GM12878 (cell line): Measurements from ENCODE around the gene HES7. TPM values are rescaled to one million over a fixed set of nuclear protein-coding genes. Genes with fewer than 3 reads are reported as not detected.

ENCODE experiments used
- ATAC-seq: fragments of 200-7000 bp; cut with Tn5 transposase; 3 replicates; pipeline ENCODE4 v1.9.1; 2020; ENCODE audit warnings: mild to moderate bottlenecking, moderate library complexity
- BruUV-seq: library from RNA; stranded (reverse); fragments of 400-500 nt; replicated peaks from 2 replicates; lab custom pipeline; 2021; lab: Mats Ljungman, UMichigan
- CTCF ChIA-PET: fragments of 300-600 bp; sonication (Branson Sonifier 250); formaldehyde crosslinking; extraction: SDS; loops from one replicate; lab custom pipeline; 2021; ENCODE audit warnings: inconsistent platforms; lab: Yijun Ruan, JAX
- POLR2A ChIA-PET: fragments of 350-600 bp; formaldehyde crosslinking; extraction: SDS; loops from one replicate; lab custom pipeline; 2021; ENCODE audit warnings: inconsistent platforms; lab: Charles Lee
- RAD21 ChIA-PET: fragments of 300-600 bp; sonication (Branson Sonifier 250); formaldehyde crosslinking; loops from one replicate; lab custom pipeline; 2023; ENCODE audit warnings: antibody characterized with exemption; ENCODE audit not compliant: unreplicated experiment; lab: Charles Lee
- SMC1A ChIA-PET: fragments of 300-600 bp; sonication (Branson Sonifier 250); formaldehyde crosslinking; loops from one replicate; lab custom pipeline; 2023; ENCODE audit not compliant: unreplicated experiment, uncharacterized antibody; lab: Charles Lee
- DNase-seq: peaks from one replicate; pipeline ENCODE4 v3.0.0-alpha.2; 2011; ENCODE audit warnings: low read depth, low spot score
- FAIRE-seq: peaks from 3 replicates; lab custom pipeline; 2011; peaks lifted over from hg19 to GRCh38; lab: Jason Lieb, UNC
- H2AFZ ChIP-seq: 2 replicates; pipeline ENCODE4 v1.6.0; 2011; ENCODE audit warnings: low read depth, low read length, control low read depth; ENCODE audit not compliant: control insufficient read depth
- H3K27ac ChIP-seq: 2 replicates; pipeline ENCODE4 v1.5.1; 2011; ENCODE audit warnings: control low read depth; ENCODE audit not compliant: control insufficient read depth, insufficient read depth
- H3K27me3 ChIP-seq, 2 experiments: replicated peaks in 1 of 2; 2 replicates each; pipeline versions ENCODE4 v1.6.0 to v1.6.1; 2011; ENCODE audit warnings: low read length in 1 of 2; ENCODE audit not compliant: control insufficient read depth in 2 of 2, insufficient read depth in 2 of 2
- H3K36me3 ChIP-seq, 2 experiments: 2 replicates each; pipeline ENCODE4 v1.5.1; 2011; ENCODE audit warnings: low read length in 1 of 2; ENCODE audit not compliant: control insufficient read depth in 2 of 2, insufficient read depth in 2 of 2
- H3K4me1 ChIP-seq: 2 replicates; pipeline ENCODE4 v1.6.1; 2011; ENCODE audit warnings: mild to moderate bottlenecking, low read length, moderate library complexity, mixed read lengths; ENCODE audit not compliant: control insufficient read depth, insufficient read depth
- H3K4me2 ChIP-seq: 2 replicates; pipeline ENCODE4 v1.6.0; 2011; ENCODE audit warnings: control low read depth; ENCODE audit not compliant: control insufficient read depth, insufficient read depth
- H3K4me3 ChIP-seq: fragments of 200-600 bp; sonication (generic); 2 replicates; pipeline ENCODE4 v1.5.1; 2016
- H3K79me2 ChIP-seq: 2 replicates; pipeline ENCODE4 v1.6.0; 2011; ENCODE audit warnings: low read length; ENCODE audit not compliant: control insufficient read depth, insufficient read depth
- H3K9ac ChIP-seq: 2 replicates; pipeline ENCODE4 v1.8.0; 2011; ENCODE audit warnings: low read length, control low read depth, mixed read lengths; ENCODE audit not compliant: control insufficient read depth, insufficient read depth
- H3K9me3 ChIP-seq: replicated peaks from 3 replicates; pipeline ENCODE4 v1.5.1; 2011; ENCODE audit warnings: mild to moderate bottlenecking, low read length; ENCODE audit not compliant: control insufficient read depth, insufficient read depth
- H4K20me1 ChIP-seq: 2 replicates; pipeline ENCODE4 v1.6.0; 2011; ENCODE audit not compliant: control insufficient read depth, insufficient read depth
- BRCA1 ChIP-seq: IDR thresholded peaks from 2 replicates; pipeline ENCODE4 v1.6.1; 2011; ENCODE audit warnings: low read depth, low read length, improper control_type of control experiment
- CBX5 ChIP-seq: sonication (generic); IDR thresholded peaks from 2 replicates; pipeline ENCODE4 v1.6.1; 2016; ENCODE audit warnings: low read depth, moderate library complexity, mild to moderate bottlenecking, inconsistent platforms
- CEBPB ChIP-seq, 2 experiments: fragments of 150-350 bp in 1 of 2; IDR thresholded peaks; 2 replicates each; pipeline ENCODE4 v1.6.1; 2012 to 2014; ENCODE audit warnings: low read depth in 2 of 2, low read length in 2 of 2, borderline replicate concordance in 1 of 2, inconsistent platforms in 1 of 2
- CHD1 ChIP-seq: IDR thresholded peaks from 2 replicates; pipeline ENCODE4 v1.6.1; 2012; ENCODE audit warnings: low read depth, low read length, improper control_type of control experiment
- CHD4 ChIP-seq: fragments of 200-600 bp; sonication (generic); IDR thresholded peaks from 2 replicates; pipeline ENCODE4 v1.6.1; 2016; ENCODE audit warnings: mild to moderate bottlenecking
- EED ChIP-seq: sonication (generic); IDR thresholded peaks from 2 replicates; pipeline ENCODE4 v1.6.1; 2016; ENCODE audit warnings: antibody characterized with exemption, low read depth
- EZH2 ChIP-seq: IDR thresholded peaks from 2 replicates; pipeline ENCODE4 v1.6.1; 2012; ENCODE audit warnings: low read depth, mild to moderate bottlenecking, control low read depth, inconsistent platforms, low read length, borderline replicate concordance; ENCODE audit not compliant: control insufficient read depth
- FOXK2 ChIP-seq: fragments of 450-650 bp; IDR thresholded peaks from 2 replicates; pipeline ENCODE4 v1.6.1; 2017; ENCODE audit warnings: mild to moderate bottlenecking, moderate library complexity
- HSF1 ChIP-seq: fragments of 150-350 bp; IDR thresholded peaks from 2 replicates; pipeline ENCODE4 v1.6.1; 2014; ENCODE audit warnings: mild to moderate bottlenecking, low read depth, low read length
- KLF5 ChIP-seq: fragments of 450-650 bp; IDR thresholded peaks from 2 replicates; pipeline ENCODE4 v1.6.1; 2014; ENCODE audit warnings: mild to moderate bottlenecking; ENCODE audit not compliant: partially characterized antibody
- RAD21 ChIP-seq: IDR thresholded peaks from 2 replicates; pipeline ENCODE4 v1.6.1; 2011; ENCODE audit warnings: mild to moderate bottlenecking, low read depth, low read length, moderate library complexity; ENCODE audit not compliant: insufficient read depth
- RAD51 ChIP-seq: fragments of 450-650 bp; IDR thresholded peaks from 2 replicates; pipeline ENCODE4 v1.6.1; 2016; ENCODE audit warnings: moderate library complexity, mild to moderate bottlenecking, inconsistent platforms
- SMAD5 ChIP-seq: IDR thresholded peaks from 2 replicates; pipeline ENCODE4 v1.6.1; 2016; ENCODE audit warnings: antibody characterized with exemption, low read depth
- SP1 ChIP-seq: IDR thresholded peaks from one replicate; pipeline ENCODE4 v1.6.1; 2011; ENCODE audit warnings: low read depth, low read length
- STAT1 ChIP-seq: fragments of 450-650 bp; conservative IDR thresholded peaks from 2 replicates; pipeline ENCODE4 v1.6.1; 2014; ENCODE audit warnings: antibody characterized with exemption, mild to moderate bottlenecking
- ZNF207 ChIP-seq: fragments of 450-650 bp; IDR thresholded peaks from 2 replicates; pipeline ENCODE4 v1.6.1; 2014; ENCODE audit warnings: antibody characterized with exemption, mild to moderate bottlenecking, borderline replicate concordance
- ZZZ3 ChIP-seq: IDR thresholded peaks from 2 replicates; pipeline ENCODE4 v1.6.1; 2011; ENCODE audit warnings: low read depth; ENCODE audit not compliant: control insufficient read depth, insufficient read length
- WGBS: methylation state at CpG from one replicate; pipeline ENCODE4 v1.1.6; 2016; ENCODE audit warnings: low lambda C conversion rate; ENCODE audit not compliant: insufficient replicate concordance, insufficient coverage; ENCODE audit errors: missing lambda C conversion rate; 5-methylcytosine and 5-hydroxymethylcytosine counted together
- in situ Hi-C: fragments of 300-500 bp; cut with MboI; formaldehyde crosslinking; loops from 9 replicates; pipeline ENCODE4 v1.14.3; 2018; ENCODE audit warnings: mixed read lengths
- intact Hi-C: fragments of 100-400 bp; cut with micrococcal nuclease; formaldehyde crosslinking; loops from one replicate; pipeline ENCODE4 v1.14.2; 2022; ENCODE audit not compliant: unreplicated experiment
- polyA plus RNA-seq, 11 experiments: library from polyadenylated mRNA; depleted of rRNA in 4 of 11; unstranded in 6 of 11; stranded (reverse) in 5 of 11; fragments of >200 nt; fragmentation: Nextera tagmentation in 4 of 11; fragmentation: Illumina TruSeq in 1 of 11; extraction: Ambion mirVana in 4 of 11; extraction: Trizol in 1 of 11; gene quantifications; 1 replicate in 1 of 11; 2 replicates in 10 of 11; pipeline versions ENCODE4 v1.2.1 to v1.2.3, GENCODE V29; 2011 to 2016; ENCODE audit warnings: inconsistent platforms in 2 of 11, missing spikeins in 2 of 11, low read depth in 1 of 11
- total RNA-seq, 4 experiments: library from RNA; depleted of rRNA in 3 of 4; stranded (reverse); fragments of >200 nt in 3 of 4; fragmentation: Illumina TruSeq in 1 of 4; extraction: Trizol in 1 of 4; gene quantifications; 2 replicates each; pipeline versions ENCODE4 v1.2.1 to v1.2.3, GENCODE V29; 2013 to 2021

Gene HES7
- total and polyA plus RNA-seq, 10 of the 15 experiments (the other 5 are each of a cell fraction or from before 2014, with no cell fraction given), result 0.07 to 1.3 (median 0.63) TPM; not detected in 4

- SMC1A ChIA-PET, result no interaction called here
- RAD21 ChIA-PET, result no interaction called here
- DNase-seq, result no peak
- BruUV-seq, result no TSS peak
- no peak for TF ChIP-seq SMAD5
- no peak for TF ChIP-seq EED
- TF ChIP-seq CBX5, result no peak
- no peak for TF ChIP-seq ZNF207
- TF ChIP-seq BRCA1, result no peak
- TF ChIP-seq HSF1, result no peak
- no peak for TF ChIP-seq FOXK2
- TF ChIP-seq EZH2, result no peak
- no peak for TF ChIP-seq CHD1
- no peak for TF ChIP-seq KLF5
- TF ChIP-seq CEBPB (IDR thresholded peaks at IDR 0.05; ENCODE audit: borderline replicate concordance in 1 of 2, low read depth in 2 of 2, low read length in 2 of 2), result no peak
- no peak for TF ChIP-seq RAD21
- TF ChIP-seq CHD4, result no peak
- TF ChIP-seq SP1, result no peak
- TF ChIP-seq STAT1, result no peak
- TF ChIP-seq ZZZ3, result no peak
- no peak for TF ChIP-seq RAD51
- TF ChIP-seq, all 136 proteins: peak for 0
- no peak overlapping the region for H3K4me2 ChIP-seq
- H3K9me3 ChIP-seq, result no peaks in the 10 kb centered on the region
- in situ Hi-C loops, result no loop called here
- ATAC-seq, result no peak
- POLR2A ChIA-PET, result no interaction called here
- H3K27me3 ChIP-seq, result no peaks in the 10 kb centered on the region
- peaks cover 7% of the 10 kb centered on the region for H3K79me2 ChIP-seq
- intact Hi-C loops, result no loop called here
- WGBS, result 95% methylated on average over 9 of the region's 12 CpGs
- H3K9ac ChIP-seq, result no peak overlapping the region
- CTCF ChIA-PET, result interaction anchor here (1.1 kb wide), 1 partner anchor 75 kb away, joined by 3 read pairs; no protein-coding TSS in a partner anchor
- no peak overlapping the region for H2AFZ ChIP-seq
- H3K4me3 ChIP-seq, result no peak overlapping the region
- peaks cover 9 to 32% of the 10 kb centered on the region in 2 experiments for H3K36me3 ChIP-seq
- no peak for FAIRE-seq
- no peaks in the 10 kb centered on the region; the same call in 1 of the 2 replicates for H4K20me1 ChIP-seq
- H3K27ac ChIP-seq, result no peak overlapping the region
- peaks cover 6% of the 10 kb centered on the region for H3K4me1 ChIP-seq
Observed at GRCh38 chr17:8145811-8146210, 21.9 kb upstream of the HES7 start.
